PC-3 (cell line): ENCODE measurements around the gene MYH11.

ENCODE experiments used
- CTCF ChIP-seq: fragments of 300-600 bp; sonication (generic); conservative IDR thresholded peaks from 2 replicates; pipeline ENCODE4 v1.5.1; 2017; ENCODE audit warnings: antibody characterized with exemption, low read depth, mild to moderate bottlenecking, low read length
- EZH2phosphoT487 ChIP-seq: fragments of 300-600 bp; sonication (generic); IDR thresholded peaks from 2 replicates; pipeline ENCODE4 v1.6.1; 2018; ENCODE audit warnings: mild to moderate bottlenecking, antibody characterized with exemption, low read length, borderline replicate concordance

- TF ChIP-seq EZH2phosphoT487 (no peak), CTCF (no peak)
Measured at GRCh38 chr16:15803618-15804017, 53.2 kb downstream of the MYH11 start.
